Measurements from ENCODE around the gene CD27.

Gene CD27

DNA sequence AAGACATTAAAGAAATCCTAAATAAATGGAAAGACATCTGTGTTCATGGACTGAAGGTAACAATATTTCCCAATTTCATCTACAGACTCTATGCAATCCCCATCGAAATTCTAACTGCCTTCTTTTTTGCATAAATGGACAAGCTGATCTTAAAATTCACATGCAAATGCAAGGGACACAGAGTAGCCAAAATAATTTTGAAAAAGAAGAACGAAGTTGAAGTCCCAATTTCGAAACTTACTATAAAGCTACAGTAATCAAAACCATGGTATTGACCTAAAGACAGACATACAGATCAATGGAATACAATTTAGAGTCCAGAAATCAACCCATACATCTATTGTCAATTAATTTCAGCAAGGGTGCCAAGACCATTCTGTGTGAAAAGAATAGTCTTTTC, 16.4 kb upstream of the CD27 start:
- Histone ChIP-seq H3K36me3 (ENCODE audit: low read length) (no peaks in the 10 kb centered on the region), H4K20me1 (ENCODE audit: low read depth, low read length) (no peaks in the 10 kb centered on the region), H3K27ac (ENCODE audit: low read depth, low read length) (peak overlapping the region; percentile 94), H3K79me2 (ENCODE audit: insufficient read depth, low read length) (no peaks in the 10 kb centered on the region), H3K27me3 (ENCODE audit: low read length) (no peaks in the 10 kb centered on the region), H2AFZ (ENCODE audit: low read depth, low read length, severe bottlenecking) (peak overlapping the region; percentile 31), H3F3A (ENCODE audit: insufficient read depth) (peaks cover 85% of the 10 kb centered on the region), H3K9me2 (replicated peaks; ENCODE audit: insufficient read depth, low read length) (no peaks in the 10 kb centered on the region), H3K4me2 (ENCODE audit: low read depth, low read length, poor library complexity, severe bottlenecking) (peak overlapping the region; percentile 56), H3K9ac (ENCODE audit: low read length) (peak overlapping the region; percentile 55), H3K9me3 (ENCODE audit: insufficient read depth, low read length) (no peaks in the 10 kb centered on the region), H3K4me3 (ENCODE audit: insufficient read depth, low read length, poor library complexity, severe bottlenecking) (peak overlapping the region; percentile 28)
- no peak for TF ChIP-seq EZH2phosphoT487 (conservative IDR thresholded peaks at IDR 0.05; ENCODE audit: low read length)
- TF ChIP-seq, protein P1, sequence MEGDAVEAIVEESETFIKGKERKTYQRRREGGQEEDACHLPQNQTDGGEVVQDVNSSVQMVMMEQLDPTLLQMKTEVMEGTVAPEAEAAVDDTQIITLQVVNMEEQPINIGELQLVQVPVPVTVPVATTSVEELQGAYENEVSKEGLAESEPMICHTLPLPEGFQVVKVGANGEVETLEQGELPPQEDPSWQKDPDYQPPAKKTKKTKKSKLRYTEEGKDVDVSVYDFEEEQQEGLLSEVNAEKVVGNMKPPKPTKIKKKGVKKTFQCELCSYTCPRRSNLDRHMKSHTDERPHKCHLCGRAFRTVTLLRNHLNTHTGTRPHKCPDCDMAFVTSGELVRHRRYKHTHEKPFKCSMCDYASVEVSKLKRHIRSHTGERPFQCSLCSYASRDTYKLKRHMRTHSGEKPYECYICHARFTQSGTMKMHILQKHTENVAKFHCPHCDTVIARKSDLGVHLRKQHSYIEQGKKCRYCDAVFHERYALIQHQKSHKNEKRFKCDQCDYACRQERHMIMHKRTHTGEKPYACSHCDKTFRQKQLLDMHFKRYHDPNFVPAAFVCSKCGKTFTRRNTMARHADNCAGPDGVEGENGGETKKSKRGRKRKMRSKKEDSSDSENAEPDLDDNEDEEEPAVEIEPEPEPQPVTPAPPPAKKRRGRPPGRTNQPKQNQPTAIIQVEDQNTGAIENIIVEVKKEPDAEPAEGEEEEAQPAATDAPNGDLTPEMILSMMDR (IDR thresholded peaks at IDR 0.05; ENCODE audit: insufficient read depth, low read length, poor library complexity, severe bottlenecking): no peak

DNA sequence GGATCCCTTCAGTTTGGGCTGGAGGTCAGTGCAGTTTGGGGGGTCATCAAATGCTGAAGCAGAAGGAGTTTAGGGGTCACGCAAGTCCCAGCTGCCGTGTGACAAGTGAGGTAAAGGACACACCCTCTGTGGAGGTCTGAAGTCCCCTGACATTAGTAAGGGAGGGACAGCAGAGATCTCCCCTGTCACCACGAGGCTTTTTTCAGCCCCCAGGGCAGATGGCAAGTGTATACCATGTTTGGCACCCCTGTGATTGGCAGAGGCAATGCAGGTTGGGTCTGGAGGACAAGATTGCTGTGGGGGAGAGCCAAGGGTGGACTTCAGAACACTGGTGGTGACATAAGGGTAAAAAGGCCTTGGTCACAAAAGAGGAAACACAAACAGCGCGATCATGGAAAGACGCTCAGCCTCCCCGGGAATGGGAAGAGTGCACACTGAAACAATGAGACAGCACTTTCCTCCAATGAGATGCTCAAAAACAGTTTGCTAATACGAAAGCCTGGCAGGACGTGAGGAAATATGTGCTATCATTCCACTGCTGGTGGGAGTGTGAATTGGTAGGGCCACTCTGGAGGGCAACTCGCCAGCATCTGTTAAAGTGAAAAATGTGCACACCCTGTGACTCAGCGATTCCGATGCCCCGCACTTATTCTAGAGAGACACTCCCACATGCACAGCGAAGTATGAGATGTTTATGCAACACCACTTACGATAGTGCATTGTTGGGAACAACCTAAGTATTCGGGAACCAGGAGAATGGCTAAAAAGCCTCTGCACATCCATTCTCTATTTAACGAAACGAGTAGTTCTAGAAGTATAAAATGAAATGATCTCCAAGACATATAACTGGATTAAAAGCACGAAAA, 14.4 kb upstream of the CD27 start:
- Histone ChIP-seq H3K27me3 (ENCODE audit: low read length) (no peaks in the 10 kb centered on the region), H3K4me2 (ENCODE audit: low read depth, low read length, poor library complexity, severe bottlenecking) (peak overlapping the region; percentile 47), H2AFZ (ENCODE audit: low read depth, low read length, severe bottlenecking) (peak overlapping the region; percentile 80), H3K79me2 (ENCODE audit: insufficient read depth, low read length) (no peaks in the 10 kb centered on the region), H3K27ac (ENCODE audit: low read depth, low read length) (peak overlapping the region; percentile 95), H4K20me1 (ENCODE audit: low read depth, low read length) (no peaks in the 10 kb centered on the region), H3F3A (ENCODE audit: insufficient read depth) (peaks cover 80% of the 10 kb centered on the region), H3K9me3 (ENCODE audit: insufficient read depth, low read length) (no peaks in the 10 kb centered on the region), H3K9me2 (replicated peaks; ENCODE audit: insufficient read depth, low read length) (no peaks in the 10 kb centered on the region), H3K9ac (ENCODE audit: low read length) (peak overlapping the region; percentile 52), H3K4me3 (ENCODE audit: insufficient read depth, low read length, poor library complexity, severe bottlenecking) (no peak overlapping the region), H3K36me3 (ENCODE audit: low read length) (no peaks in the 10 kb centered on the region)
- TF ChIP-seq, protein P1 (IDR thresholded peaks at IDR 0.05; ENCODE audit: insufficient read depth, low read length, poor library complexity, severe bottlenecking): no peak
- TF ChIP-seq EZH2phosphoT487 (conservative IDR thresholded peaks at IDR 0.05; ENCODE audit: low read length): no peak

DNA sequence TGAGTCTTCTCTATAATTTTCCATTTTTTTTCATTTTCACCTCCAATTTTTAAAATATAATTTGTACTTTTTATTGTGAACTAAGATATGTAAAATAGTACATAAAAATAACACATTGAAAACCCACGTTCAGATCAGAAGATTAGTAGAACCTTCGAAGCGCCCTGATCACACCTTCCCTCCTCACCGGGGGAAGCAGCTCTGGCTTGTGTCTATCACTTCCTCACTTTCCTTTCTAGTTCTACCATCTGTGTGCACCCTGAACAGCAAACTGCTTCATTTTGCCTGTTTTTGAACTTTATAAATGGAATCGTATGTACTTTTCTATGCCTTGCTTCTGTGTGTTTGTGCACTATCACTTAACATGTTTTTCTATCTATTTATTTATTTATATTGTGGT, 11.8 kb upstream of the CD27 start:
- no peak overlapping the region for H2AFZ ChIP-seq (ENCODE audit: low read depth, low read length, severe bottlenecking)
- no peaks in the 10 kb centered on the region for H3K9me3 ChIP-seq (ENCODE audit: insufficient read depth, low read length)
- peaks cover 53% of the 10 kb centered on the region for H3F3A ChIP-seq (ENCODE audit: insufficient read depth)
- peak overlapping the region; percentile 12 for H3K4me3 ChIP-seq (ENCODE audit: insufficient read depth, low read length, poor library complexity, severe bottlenecking)
- H3K9me2 ChIP-seq (replicated peaks; ENCODE audit: insufficient read depth, low read length): no peaks in the 10 kb centered on the region
- H3K9ac ChIP-seq (ENCODE audit: low read length): peak overlapping the region; percentile 14; the same call in 1 of the 2 replicates
- peak overlapping the region; percentile 95 for H3K27ac ChIP-seq (ENCODE audit: low read depth, low read length)
- no peaks in the 10 kb centered on the region for H4K20me1 ChIP-seq (ENCODE audit: low read depth, low read length)
- H3K4me2 ChIP-seq (ENCODE audit: low read depth, low read length, poor library complexity, severe bottlenecking): peak overlapping the region; percentile 64
- TF ChIP-seq, protein P1 (IDR thresholded peaks at IDR 0.05; ENCODE audit: insufficient read depth, low read length, poor library complexity, severe bottlenecking): no peak
- no peak for TF ChIP-seq EZH2phosphoT487 (conservative IDR thresholded peaks at IDR 0.05; ENCODE audit: low read length)
- H3K79me2 ChIP-seq (ENCODE audit: insufficient read depth, low read length): no peaks in the 10 kb centered on the region
- H3K27me3 ChIP-seq (ENCODE audit: low read length): no peaks in the 10 kb centered on the region
- no peaks in the 10 kb centered on the region for H3K36me3 ChIP-seq (ENCODE audit: low read length)

All from SU-DHL-6 (cell line).